ENCODE measurements around the gene FBXO34.

FBXO34 gene

DNA sequence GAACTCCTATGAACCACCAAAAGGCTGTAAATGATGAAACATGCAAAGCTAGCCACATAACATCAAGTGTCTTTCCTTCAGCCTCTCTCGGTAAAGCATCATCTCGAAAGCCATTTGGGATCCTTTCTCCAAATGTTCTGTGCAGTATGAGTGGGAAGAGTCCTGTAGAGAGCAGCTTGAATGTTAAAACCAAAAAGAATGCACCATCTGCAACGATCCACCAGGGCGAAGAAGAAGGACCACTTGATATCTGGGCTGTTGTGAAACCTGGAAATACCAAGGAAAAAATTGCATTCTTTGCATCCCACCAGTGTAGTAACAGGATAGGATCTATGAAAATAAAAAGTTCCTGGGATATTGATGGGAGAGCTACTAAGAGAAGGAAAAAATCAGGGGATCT, 79.2 kb downstream of the FBXO34 start:
- no peaks in the 10 kb centered on the region for H3K9me3 ChIP-seq (replicated peaks in 1 of 11)
- H3K27ac ChIP-seq = no peak overlapping the region
- no peak for TF ChIP-seq Cebpa-rat (IDR thresholded peaks at IDR 0.05)
- H3K36me3 ChIP-seq = peaks cover 34 to 52% (median 46%) of the 10 kb centered on the region in 11 experiments
- peaks cover 48 to 96% (median 60%) of the 10 kb centered on the region in 11 experiments; a peak in 19 of 22 replicates for H4K20me1 ChIP-seq
- peaks cover 7 to 19% (median 16%) of the 10 kb centered on the region in 10 experiments for H3K4me1 ChIP-seq
- no peak overlapping the region for H3K9ac ChIP-seq
- no peak overlapping the region for H3K4me2 ChIP-seq
- H3K4me3 ChIP-seq = no peak overlapping the region
- no peaks in the 10 kb centered on the region for H3K27me3 ChIP-seq

- Histone ChIP-seq H4K20me1 (peaks cover 42 to 93% (median 53%) of the 10 kb centered on the region in 11 experiments; a peak in 19 of 22 replicates), H3K36me3 (peaks cover 37 to 59% (median 52%) of the 10 kb centered on the region in 11 experiments), H3K4me3 (no peak overlapping the region), H3K27me3 (no peaks in the 10 kb centered on the region), H3K4me1 (peaks cover 7 to 19% (median 16%) of the 10 kb centered on the region in 10 experiments), H3K4me2 (no peak overlapping the region), H3K27ac (no peak overlapping the region), H3K9ac (no peak overlapping the region), H3K9me3 (replicated peaks in 1 of 11) (no peaks in the 10 kb centered on the region)
- no peak for TF ChIP-seq Cebpa-rat (IDR thresholded peaks at IDR 0.05)
Observed at GRCh38 chr14:55351111-55351510, 79.9 kb downstream of the FBXO34 start.

DNA sequence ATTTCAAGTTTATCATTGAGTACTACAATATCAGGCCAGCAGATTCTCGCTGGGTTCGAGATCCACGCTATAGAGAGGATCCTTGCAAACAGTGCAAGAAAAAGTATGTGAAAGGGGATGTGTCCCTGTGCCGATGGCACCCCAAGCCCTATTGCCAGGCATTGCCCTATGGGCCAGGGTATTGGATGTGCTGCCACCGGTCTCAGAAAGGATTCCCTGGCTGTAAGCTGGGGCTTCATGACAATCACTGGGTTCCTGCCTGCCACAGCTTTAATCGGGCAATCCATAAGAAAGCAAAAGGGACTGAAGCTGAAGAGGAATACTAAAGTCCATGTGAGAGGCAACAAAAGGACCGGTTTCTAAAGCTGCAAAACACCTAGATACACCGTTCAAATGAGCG, 81.0 kb downstream of the FBXO34 start:
- Histone ChIP-seq H3K4me1 (peaks cover 7 to 19% (median 16%) of the 10 kb centered on the region in 10 experiments), H3K9ac (no peak overlapping the region), H3K27me3 (no peaks in the 10 kb centered on the region), H4K20me1 (peaks cover 31 to 82% (median 49%) of the 10 kb centered on the region in 11 experiments; a peak in 19 of 22 replicates), H3K4me3 (no peak overlapping the region), H3K9me3 (replicated peaks in 1 of 11) (no peaks in the 10 kb centered on the region), H3K4me2 (no peak overlapping the region), H3K27ac (no peak overlapping the region), H3K36me3 (peaks cover 37 to 64% (median 56%) of the 10 kb centered on the region in 11 experiments)
- TF ChIP-seq Cebpa-rat (IDR thresholded peaks at IDR 0.05) = no peak

DNA sequence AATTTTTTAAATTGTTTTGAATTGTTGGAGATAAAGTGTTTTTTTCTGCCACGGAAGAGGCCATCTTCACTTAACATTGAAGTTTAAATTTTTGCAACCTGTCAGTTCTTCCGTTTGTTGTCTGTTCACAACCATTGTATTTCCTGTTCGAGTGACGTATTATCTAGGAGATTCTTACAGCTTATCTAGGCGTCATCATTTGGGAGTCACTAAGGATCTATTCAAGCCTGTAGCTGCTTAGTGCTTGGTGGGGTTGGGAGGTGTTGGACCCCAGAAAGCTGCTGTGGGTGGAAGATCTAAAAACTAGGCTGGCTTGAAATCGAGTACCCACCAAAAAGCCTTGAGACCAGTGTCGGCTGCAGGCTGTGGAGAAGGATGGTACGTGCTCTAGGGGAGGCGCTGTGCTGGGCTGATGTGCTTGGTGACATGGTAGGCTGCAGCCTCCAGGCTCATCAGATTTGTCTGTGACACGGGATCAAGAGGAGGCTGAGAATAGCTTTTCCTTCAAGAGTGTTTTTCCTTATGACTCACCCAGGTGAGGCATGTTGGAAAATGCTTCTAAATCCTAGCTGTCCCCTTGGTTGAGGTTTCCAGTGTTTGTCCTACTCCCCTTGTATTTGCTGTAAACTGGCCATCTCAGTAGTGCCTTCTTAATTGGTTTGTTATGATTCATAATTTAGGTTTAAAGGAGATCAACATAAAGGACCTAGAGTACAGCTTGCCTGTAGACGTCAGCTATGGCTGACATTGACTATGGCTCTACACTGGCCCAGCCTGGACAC, 82.7 kb downstream of the FBXO34 start:
- no peak for TF ChIP-seq Cebpa-rat (IDR thresholded peaks at IDR 0.05)
- H3K4me3 ChIP-seq = no peak overlapping the region
- H3K9me3 ChIP-seq (replicated peaks in 1 of 11) = no peaks in the 10 kb centered on the region
- no peak overlapping the region for H3K27ac ChIP-seq
- no peak overlapping the region for H3K9ac ChIP-seq
- H3K36me3 ChIP-seq = peaks cover 37 to 66% (median 56%) of the 10 kb centered on the region in 11 experiments
- peaks cover 14 to 65% (median 34%) of the 10 kb centered on the region in 11 experiments; a peak in 18 of 22 replicates for H4K20me1 ChIP-seq
- no peaks in the 10 kb centered on the region for H3K27me3 ChIP-seq
- no peak overlapping the region for H3K4me2 ChIP-seq
- peaks cover 5 to 12% (median 10%) of the 10 kb centered on the region in 10 experiments for H3K4me1 ChIP-seq

- Histone ChIP-seq H3K4me1 (peaks cover 2 to 5% (median 3%) of the 10 kb centered on the region in 10 experiments), H3K4me2 (no peak overlapping the region), H3K27ac (no peak overlapping the region), H3K27me3 (no peaks in the 10 kb centered on the region), H3K9ac (no peak overlapping the region), H4K20me1 (peaks cover 8 to 59% (median 31%) of the 10 kb centered on the region in 11 experiments; a peak in 17 of 22 replicates), H3K9me3 (replicated peaks in 1 of 11) (no peaks in the 10 kb centered on the region), H3K36me3 (peaks cover 37 to 67% (median 56%) of the 10 kb centered on the region in 11 experiments), H3K4me3 (no peak overlapping the region)
- no peak for TF ChIP-seq Cebpa-rat (IDR thresholded peaks at IDR 0.05)
Observed at GRCh38 chr14:55354500-55354899, 83.3 kb downstream of the FBXO34 start.

GRCh38 chr14:55355922-55356321, 84.7 kb downstream of the FBXO34 start:
- H4K20me1 ChIP-seq = peaks cover 0 to 45% (median 23%) of the 10 kb centered on the region in 11 experiments; a peak in 16 of 22 replicates
- no peak overlapping the region for H3K4me2 ChIP-seq
- H3K9me3 ChIP-seq (replicated peaks in 1 of 11) = no peaks in the 10 kb centered on the region
- no peak overlapping the region for H3K27ac ChIP-seq
- H3K4me1 ChIP-seq = no peaks in the 10 kb centered on the region
- no peak overlapping the region for H3K9ac ChIP-seq
- peaks cover 28 to 59% (median 47%) of the 10 kb centered on the region in 11 experiments for H3K36me3 ChIP-seq
- H3K4me3 ChIP-seq = no peak overlapping the region
- H3K27me3 ChIP-seq = no peaks in the 10 kb centered on the region
- no peak for TF ChIP-seq Cebpa-rat (IDR thresholded peaks at IDR 0.05)

GRCh38 chr14:55356913-55357312, 85.7 kb downstream of the FBXO34 start:
- H3K9me3 ChIP-seq (replicated peaks in 1 of 11) = no peaks in the 10 kb centered on the region
- H3K9ac ChIP-seq = no peak overlapping the region
- no peak overlapping the region for H3K4me3 ChIP-seq
- peaks cover 0 to 35% (median 17%) of the 10 kb centered on the region in 11 experiments; a peak in 13 of 22 replicates for H4K20me1 ChIP-seq
- H3K27ac ChIP-seq = no peak overlapping the region
- TF ChIP-seq Cebpa-rat (IDR thresholded peaks at IDR 0.05) = no peak
- H3K27me3 ChIP-seq = no peaks in the 10 kb centered on the region
- no peaks in the 10 kb centered on the region for H3K4me1 ChIP-seq
- H3K4me2 ChIP-seq = no peak overlapping the region
- peaks cover 18 to 49% (median 37%) of the 10 kb centered on the region in 11 experiments for H3K36me3 ChIP-seq

GRCh38 chr14:55359307-55359706, 88.1 kb downstream of the FBXO34 start:
- Histone ChIP-seq H3K4me3 (no peak overlapping the region), H3K9me3 (replicated peaks in 1 of 11) (no peaks in the 10 kb centered on the region), H4K20me1 (peaks cover 0 to 15% (median 2%) of the 10 kb centered on the region in 11 experiments; a peak in 9 of 22 replicates), H3K36me3 (peaks cover 10 to 42% (median 19%) of the 10 kb centered on the region in 11 experiments; a peak in 20 of 22 replicates), H3K4me1 (no peaks in the 10 kb centered on the region), H3K4me2 (no peak overlapping the region), H3K9ac (no peak overlapping the region), H3K27ac (no peak overlapping the region), H3K27me3 (no peaks in the 10 kb centered on the region)
- no peak for TF ChIP-seq Cebpa-rat (IDR thresholded peaks at IDR 0.05)

DNA sequence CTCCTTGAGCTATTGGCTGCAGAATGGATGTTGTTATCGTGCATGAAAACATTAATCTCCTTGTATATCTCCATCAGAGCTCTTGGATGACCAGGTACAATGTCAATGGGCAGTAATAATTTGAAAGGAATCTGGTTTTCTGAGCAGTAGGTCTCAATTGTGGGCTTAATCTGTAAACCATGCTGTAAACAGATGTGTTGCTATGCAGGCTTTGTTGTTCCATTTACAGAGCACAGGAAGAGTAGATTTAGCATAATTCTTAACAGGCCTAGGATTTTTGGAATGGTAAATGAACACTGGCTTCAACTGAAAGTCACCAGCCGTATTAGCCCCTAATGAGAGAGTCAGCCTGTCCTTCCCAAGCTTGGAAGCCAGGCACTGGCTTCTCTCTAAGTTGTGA, 90.0 kb downstream of the FBXO34 start:
- Histone ChIP-seq H3K27me3 (no peaks in the 10 kb centered on the region), H3K27ac (no peak overlapping the region), H3K4me2 (no peak overlapping the region), H3K9me3 (replicated peaks in 1 of 11) (no peaks in the 10 kb centered on the region), H3K9ac (no peak overlapping the region), H4K20me1 (peaks cover 0 to 5% (median 0%) of the 10 kb centered on the region in 11 experiments; a peak in 2 of 22 replicates), H3K36me3 (peaks cover 8 to 42% (median 19%) of the 10 kb centered on the region in 11 experiments; a peak in 20 of 22 replicates), H3K4me1 (no peaks in the 10 kb centered on the region), H3K4me3 (no peak overlapping the region)
- TF ChIP-seq Cebpa-rat (IDR thresholded peaks at IDR 0.05) = no peak
